GM20000 (cell line): Measurements from ENCODE around the gene KSR1.

ENCODE experiments used
- DNase-seq: peaks from one replicate; pipeline ENCODE4 v3.0.0; 2012; ENCODE audit warnings: low spot score
- TF ChIP-seq, protein P1 (sequence below): IDR thresholded peaks from 2 replicates; pipeline ENCODE4 v1.5.1; 2012; ENCODE audit warnings: mild to moderate bottlenecking, control low read depth; ENCODE audit errors: extremely low read depth, missing control alignments

The KSR1 gene

DNA sequence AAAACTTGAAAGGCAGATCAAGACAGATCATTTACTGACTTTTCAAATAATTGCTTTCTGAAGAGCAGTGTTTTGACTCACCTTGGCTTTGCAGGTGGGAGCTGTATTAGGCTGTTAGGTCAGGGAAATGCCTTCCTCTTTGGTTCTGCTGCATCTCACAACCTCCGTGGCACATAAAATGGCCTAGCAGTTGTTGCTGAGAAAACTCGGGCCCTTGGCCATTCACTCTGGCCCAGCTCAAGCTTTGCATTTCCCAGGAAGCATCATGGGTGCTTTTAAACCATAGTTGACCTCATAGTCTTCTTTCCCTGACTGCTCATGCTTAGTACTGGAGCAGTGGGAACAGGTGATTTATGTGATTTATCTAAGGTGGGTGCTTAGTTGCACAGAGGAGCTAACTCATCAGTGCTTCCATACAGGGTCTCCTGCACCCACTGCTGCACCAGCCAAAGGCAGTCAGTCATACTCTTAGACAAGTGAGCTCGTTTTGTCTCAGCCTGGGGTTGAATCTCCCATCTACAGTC lies 83.6 kb downstream of the KSR1 start:
- DNase-seq = no peak
- TF ChIP-seq, protein P1, sequence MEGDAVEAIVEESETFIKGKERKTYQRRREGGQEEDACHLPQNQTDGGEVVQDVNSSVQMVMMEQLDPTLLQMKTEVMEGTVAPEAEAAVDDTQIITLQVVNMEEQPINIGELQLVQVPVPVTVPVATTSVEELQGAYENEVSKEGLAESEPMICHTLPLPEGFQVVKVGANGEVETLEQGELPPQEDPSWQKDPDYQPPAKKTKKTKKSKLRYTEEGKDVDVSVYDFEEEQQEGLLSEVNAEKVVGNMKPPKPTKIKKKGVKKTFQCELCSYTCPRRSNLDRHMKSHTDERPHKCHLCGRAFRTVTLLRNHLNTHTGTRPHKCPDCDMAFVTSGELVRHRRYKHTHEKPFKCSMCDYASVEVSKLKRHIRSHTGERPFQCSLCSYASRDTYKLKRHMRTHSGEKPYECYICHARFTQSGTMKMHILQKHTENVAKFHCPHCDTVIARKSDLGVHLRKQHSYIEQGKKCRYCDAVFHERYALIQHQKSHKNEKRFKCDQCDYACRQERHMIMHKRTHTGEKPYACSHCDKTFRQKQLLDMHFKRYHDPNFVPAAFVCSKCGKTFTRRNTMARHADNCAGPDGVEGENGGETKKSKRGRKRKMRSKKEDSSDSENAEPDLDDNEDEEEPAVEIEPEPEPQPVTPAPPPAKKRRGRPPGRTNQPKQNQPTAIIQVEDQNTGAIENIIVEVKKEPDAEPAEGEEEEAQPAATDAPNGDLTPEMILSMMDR = no peak

DNA sequence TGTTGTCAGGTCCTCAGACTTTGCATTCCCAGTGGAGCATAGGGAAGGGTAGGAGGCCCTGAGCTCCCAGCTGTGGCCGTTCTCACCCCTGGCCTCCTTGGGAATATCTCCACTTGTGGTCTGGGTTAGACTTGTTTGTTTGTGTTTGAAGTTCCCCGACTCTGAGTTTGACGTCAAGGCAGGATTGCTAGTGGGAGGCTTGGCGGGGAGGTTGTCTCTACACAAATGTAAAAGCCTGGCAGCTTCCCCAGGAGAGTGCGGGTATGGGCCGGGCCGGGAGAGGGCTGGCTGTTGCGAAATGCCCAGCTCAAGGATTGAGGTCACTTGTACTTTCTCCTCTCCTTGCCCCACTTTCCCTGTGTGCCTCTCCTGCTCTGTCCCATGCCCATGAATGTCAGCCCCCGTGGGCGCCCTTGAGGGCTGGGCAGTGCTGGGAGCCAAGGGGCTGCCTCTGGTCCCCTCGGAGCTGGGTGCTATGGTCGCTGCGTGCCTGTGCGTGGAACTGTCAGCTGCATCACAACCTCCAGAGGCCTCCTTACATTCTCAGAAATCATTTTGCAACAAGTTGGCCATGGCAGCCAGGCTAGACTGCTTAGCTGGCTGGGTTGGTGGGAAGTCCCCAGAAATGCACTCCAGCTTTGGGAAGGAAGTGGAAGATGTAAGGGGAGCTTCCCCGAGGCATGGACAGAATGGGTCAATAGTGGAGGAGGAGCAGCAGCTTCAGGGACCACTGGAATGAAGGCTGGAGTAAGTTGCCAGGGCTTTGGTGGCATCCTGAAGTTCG lies 84.3 kb downstream of the KSR1 start:
- DNase-seq = no peak

DNA sequence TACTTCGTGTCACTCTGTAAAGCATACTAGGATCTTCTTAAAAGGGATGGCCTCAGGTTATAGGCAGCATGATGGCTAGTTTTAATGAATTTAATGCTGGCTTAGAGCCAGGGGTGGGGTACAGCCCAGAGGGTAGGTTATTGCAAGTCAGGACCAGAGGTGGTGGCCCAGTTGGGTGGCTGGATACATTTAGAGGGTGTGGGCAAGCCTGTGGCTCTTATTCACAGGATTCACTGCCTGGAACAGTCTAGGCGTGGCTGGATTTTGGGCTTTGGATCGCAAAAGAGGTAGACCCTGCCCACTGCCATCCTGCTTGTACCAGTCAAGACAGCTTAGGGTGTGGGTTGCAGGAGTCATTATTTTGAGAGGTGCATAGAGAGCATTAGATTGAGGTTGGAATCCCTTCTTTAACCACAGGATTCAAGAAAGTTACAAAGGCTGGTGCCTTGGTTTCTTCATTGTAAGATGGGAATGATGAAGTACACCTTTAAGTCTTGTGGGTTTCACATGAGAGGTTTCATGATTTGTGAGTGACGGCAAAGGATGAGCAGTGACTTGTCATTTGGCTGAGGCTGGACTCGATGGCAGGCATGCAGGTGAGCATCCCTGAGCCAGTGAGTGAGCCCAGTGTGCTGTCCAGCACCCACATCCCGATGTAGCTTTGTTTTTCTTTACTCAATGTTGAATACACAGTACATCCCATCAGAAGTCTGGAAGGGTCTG lies 85.2 kb downstream of the KSR1 start:
- TF ChIP-seq, protein P1 = no peak

More for the DNA sequence above, 84.3 kb downstream of the KSR1 start:
- TF ChIP-seq, protein P1 = no peak

DNA sequence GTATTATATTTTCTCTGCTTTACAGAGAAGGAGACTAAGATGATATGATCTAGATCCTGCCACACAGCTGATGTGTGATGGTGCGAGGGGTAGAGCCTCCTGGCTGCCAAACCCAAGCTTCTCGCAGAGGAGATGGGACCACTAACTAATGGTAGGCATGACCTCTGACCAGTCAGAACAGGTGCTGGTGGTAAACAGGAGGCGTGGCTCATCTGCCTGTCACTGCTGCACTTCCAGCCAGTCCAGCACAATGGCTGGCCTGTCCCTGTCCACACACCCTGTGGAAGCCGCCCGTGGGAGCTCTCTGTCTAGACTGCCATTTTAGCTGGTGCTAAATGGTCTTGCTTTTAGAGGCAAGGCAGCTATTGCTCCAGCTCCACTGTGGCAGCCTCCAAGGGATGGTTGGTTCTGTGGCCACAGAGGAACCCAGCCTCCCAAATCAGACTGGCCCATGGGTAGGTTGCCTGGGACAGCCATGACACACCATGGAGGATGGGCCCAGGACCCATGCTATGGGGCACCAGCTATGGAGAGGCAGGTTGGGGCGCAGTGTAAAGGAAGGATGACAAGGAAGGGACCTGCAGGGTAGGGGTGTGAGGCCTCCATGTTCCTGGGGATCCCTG lies 86.7 kb downstream of the KSR1 start:
- TF ChIP-seq, protein P1 = no peak
- DNase-seq = no peak

More for the DNA sequence above, 85.2 kb downstream of the KSR1 start:
- DNase-seq = no peak

DNA sequence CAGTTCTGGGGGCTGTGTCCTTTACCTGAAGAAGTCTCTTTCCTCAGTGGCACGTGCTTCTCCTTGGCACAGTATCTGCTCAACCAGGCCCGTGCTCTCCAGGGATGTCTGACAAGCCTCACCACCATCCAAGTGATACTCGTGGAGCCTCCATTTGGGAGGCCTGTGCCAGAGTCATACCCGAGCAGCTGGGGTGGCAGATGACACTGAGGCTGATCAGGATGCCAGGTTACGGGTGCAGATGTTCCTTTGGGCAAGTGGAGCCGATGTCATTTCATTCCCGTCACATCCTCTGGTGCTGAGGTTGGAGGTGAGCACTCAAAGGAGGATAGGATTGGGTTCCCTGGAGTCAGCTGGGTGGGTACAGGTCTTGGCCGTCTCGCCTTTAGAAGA lies 87.2 kb downstream of the KSR1 start:
- no peak for DNase-seq
- TF ChIP-seq, protein P1 = no peak

DNA sequence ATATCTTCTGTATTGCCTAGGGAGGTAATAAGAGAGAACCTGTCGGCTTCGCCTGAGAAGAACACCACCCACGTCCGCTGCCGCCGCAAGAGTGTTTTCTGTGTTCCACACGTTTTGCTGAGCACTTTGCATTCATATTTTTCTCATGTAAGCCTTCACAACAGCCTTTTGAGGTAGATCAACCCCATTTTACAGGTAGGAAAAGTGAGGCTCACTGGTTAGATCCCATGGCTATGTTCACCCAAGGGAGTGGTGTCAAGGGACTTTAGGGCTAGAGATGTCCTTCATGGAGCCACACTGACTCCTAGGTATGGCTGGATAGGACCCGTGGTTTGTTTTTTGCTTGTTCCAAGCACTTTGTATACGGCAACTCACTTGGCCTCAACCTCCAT lies 87.7 kb downstream of the KSR1 start:
- TF ChIP-seq, protein P1 = no peak

More for the DNA sequence above, 87.7 kb downstream of the KSR1 start:
- DNase-seq = no peak
